OCI-LY3 (cell line): ENCODE measurements around the gene TEPSIN.

ENCODE experiments used
- H2AFZ ChIP-seq: fragments of 200-600, 300-600 bp; shearing (Covaris generic); 2 replicates; pipeline ENCODE4 v1.6.0; 2014; ENCODE audit warnings: antibody characterized with exemption, low read depth, low read length
- H3K27ac ChIP-seq: fragments of 200-600, 300-600 bp; sonication (generic); 2 replicates; pipeline ENCODE4 v1.5.1; 2014; ENCODE audit warnings: mild to moderate bottlenecking, low read length, moderate library complexity, mixed read lengths
- H3K27me3 ChIP-seq: fragments of 200-600, 300-600 bp; sonication (generic); 2 replicates; pipeline ENCODE4 v1.6.1; 2014; ENCODE audit warnings: low read depth, low read length, mixed read lengths
- H3K36me3 ChIP-seq: fragments of 200-600, 300-600 bp; sonication (generic); replicated peaks from 2 replicates; pipeline ENCODE3; 2014; ENCODE audit warnings: low read depth, low read length, mixed read lengths
- H3K4me1 ChIP-seq: fragments of 300-600, 200-600 bp; sonication (generic); 2 replicates; pipeline ENCODE4 v1.6.1; 2014; ENCODE audit warnings: low read length, mixed read lengths
- H3K4me2 ChIP-seq: fragments of 200-600, 300-600 bp; sonication (generic); 2 replicates; pipeline ENCODE4 v1.6.1; 2014; ENCODE audit warnings: low read length, mixed read lengths
- H3K4me3 ChIP-seq: fragments of 300-600, 200-600 bp; sonication (generic); 2 replicates; pipeline ENCODE4 v1.5.1; 2014; ENCODE audit warnings: antibody characterized with exemption, mild to moderate bottlenecking, low read length, moderate library complexity
- H3K79me2 ChIP-seq: fragments of 300-600, 200-600 bp; shearing (Covaris generic); 2 replicates; pipeline ENCODE4 v1.6.1; 2014; ENCODE audit warnings: mild to moderate bottlenecking, low read length, mixed read lengths
- H3K9ac ChIP-seq: fragments of 300-600, 200-600 bp; shearing (Covaris generic); 2 replicates; pipeline ENCODE4 v1.6.0; 2014; ENCODE audit warnings: mild to moderate bottlenecking, low read length, moderate library complexity
- H3K9me3 ChIP-seq: fragments of 200-600, 300-600 bp; shearing (Covaris generic); 2 replicates; pipeline ENCODE4 v1.6.1; 2014; ENCODE audit warnings: low read length, mixed read lengths; ENCODE audit not compliant: insufficient read depth
- H4K20me1 ChIP-seq: fragments of 200-600, 300-600 bp; sonication (generic); 2 replicates; pipeline ENCODE4 v1.6.1; 2016; ENCODE audit warnings: low read length, mixed read lengths; ENCODE audit not compliant: insufficient read depth
- CTCF ChIP-seq: fragments of 200-600, 300-600 bp; sonication (generic); IDR thresholded peaks from 2 replicates; pipeline ENCODE4 v1.5.1; 2014; ENCODE audit warnings: antibody characterized with exemption, low read length, low read depth
- EZH2phosphoT487 ChIP-seq: fragments of 200-600 bp; shearing (Covaris generic); IDR thresholded peaks from 2 replicates; pipeline ENCODE4 v1.6.1; 2018; ENCODE audit warnings: antibody characterized with exemption, mixed run types, low read depth

The TEPSIN gene

GRCh38 chr17:81282876-81283275 lies 44.0 kb upstream of the TEPSIN start:
- Histone ChIP-seq H3K4me3 (no peak overlapping the region), H3K36me3 (peaks cover 19% of the 10 kb centered on the region), H4K20me1 (peaks cover 11% of the 10 kb centered on the region; the same call in 1 of the 2 replicates), H3K79me2 (peaks cover 24% of the 10 kb centered on the region; the same call in 1 of the 2 replicates), H3K27ac (no peak overlapping the region), H2AFZ (no peak overlapping the region), H3K9ac (no peak overlapping the region), H3K4me2 (no peak overlapping the region), H3K4me1 (no peaks in the 10 kb centered on the region), H3K9me3 (no peaks in the 10 kb centered on the region), H3K27me3 (no peaks in the 10 kb centered on the region)
- no peak for TF ChIP-seq CTCF

DNA sequence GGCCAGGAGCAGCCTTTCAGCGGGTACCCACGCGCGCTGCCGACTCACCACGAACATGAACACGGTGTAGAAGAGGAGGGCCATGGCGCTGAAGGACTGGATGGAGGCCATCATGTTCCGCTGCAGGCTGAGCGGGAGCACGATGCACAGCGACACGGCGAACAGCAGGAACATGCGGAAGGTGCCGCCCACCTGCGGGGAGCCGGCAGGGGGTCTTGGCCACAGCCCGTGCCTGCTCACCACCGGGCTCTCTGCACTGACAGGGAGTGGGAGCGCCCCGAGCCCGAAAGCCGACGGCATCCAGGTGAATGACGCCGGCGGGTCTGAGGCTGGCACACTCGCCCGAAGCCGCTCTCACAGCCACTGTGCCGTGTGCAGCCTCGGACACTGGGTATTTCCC lies 43.3 kb upstream of the TEPSIN start:
- Histone ChIP-seq H3K36me3 (peaks cover 14% of the 10 kb centered on the region), H4K20me1 (peaks cover 11% of the 10 kb centered on the region; the same call in 1 of the 2 replicates), H3K4me3 (no peak overlapping the region), H3K79me2 (peaks cover 17% of the 10 kb centered on the region; the same call in 1 of the 2 replicates), H2AFZ (no peak overlapping the region), H3K9me3 (no peaks in the 10 kb centered on the region), H3K9ac (no peak overlapping the region), H3K4me2 (no peak overlapping the region), H3K27ac (no peak overlapping the region), H3K4me1 (no peaks in the 10 kb centered on the region), H3K27me3 (no peaks in the 10 kb centered on the region)
- TF ChIP-seq CTCF (no peak), EZH2phosphoT487 (no peak)

DNA sequence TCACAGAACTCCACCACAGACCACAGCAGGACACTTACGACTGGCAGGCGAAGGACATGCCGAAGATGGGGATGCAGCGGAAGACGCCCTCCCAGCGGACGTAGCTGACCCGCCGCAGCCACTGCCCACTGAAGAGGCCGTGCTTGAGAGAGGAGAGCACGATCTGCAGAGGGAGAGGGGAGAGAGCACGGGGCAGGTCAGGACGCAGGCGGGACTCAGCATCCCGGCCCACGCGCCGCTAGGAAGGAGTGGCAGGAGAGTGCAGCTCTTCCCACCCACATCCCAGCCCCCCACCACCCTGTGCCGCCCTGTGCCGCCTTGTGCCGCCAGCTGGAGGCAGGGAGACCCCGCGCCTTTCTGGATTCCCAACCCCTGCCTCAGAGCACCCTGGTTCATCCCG lies 41.7 kb upstream of the TEPSIN start:
- Histone ChIP-seq H3K9me3 (no peaks in the 10 kb centered on the region), H3K79me2 (peaks cover 1% of the 10 kb centered on the region; the same call in 1 of the 2 replicates), H3K4me2 (no peak overlapping the region), H3K36me3 (peaks cover 23% of the 10 kb centered on the region), H3K9ac (no peak overlapping the region), H2AFZ (no peak overlapping the region), H3K27me3 (no peaks in the 10 kb centered on the region), H3K4me1 (no peaks in the 10 kb centered on the region), H3K4me3 (no peak overlapping the region), H4K20me1 (0 out of 2 replicates have a peak, but pooled peaks cover 6% of the 10 kb centered on the region), H3K27ac (no peak overlapping the region)
- no peak for TF ChIP-seq CTCF
- TF ChIP-seq EZH2phosphoT487: no peak

GRCh38 chr17:81279278-81280275 lies 40.7 kb upstream of the TEPSIN start:
- no peak overlapping the region for H3K9ac ChIP-seq
- H4K20me1 ChIP-seq: no peaks in the 10 kb centered on the region
- no peak overlapping the region for H2AFZ ChIP-seq
- no peak for TF ChIP-seq CTCF
- no peak for TF ChIP-seq EZH2phosphoT487
- H3K27me3 ChIP-seq: no peaks in the 10 kb centered on the region
- no peak overlapping the region for H3K4me2 ChIP-seq
- H3K4me3 ChIP-seq: no peak overlapping the region
- peaks cover 23% of the 10 kb centered on the region for H3K36me3 ChIP-seq
- no peaks in the 10 kb centered on the region for H3K9me3 ChIP-seq
- no peak overlapping the region for H3K27ac ChIP-seq
- no peaks in the 10 kb centered on the region for H3K4me1 ChIP-seq
- no peaks in the 10 kb centered on the region for H3K79me2 ChIP-seq
